Measurements from ENCODE around the gene KLK3.

KLK3 gene

DNA sequence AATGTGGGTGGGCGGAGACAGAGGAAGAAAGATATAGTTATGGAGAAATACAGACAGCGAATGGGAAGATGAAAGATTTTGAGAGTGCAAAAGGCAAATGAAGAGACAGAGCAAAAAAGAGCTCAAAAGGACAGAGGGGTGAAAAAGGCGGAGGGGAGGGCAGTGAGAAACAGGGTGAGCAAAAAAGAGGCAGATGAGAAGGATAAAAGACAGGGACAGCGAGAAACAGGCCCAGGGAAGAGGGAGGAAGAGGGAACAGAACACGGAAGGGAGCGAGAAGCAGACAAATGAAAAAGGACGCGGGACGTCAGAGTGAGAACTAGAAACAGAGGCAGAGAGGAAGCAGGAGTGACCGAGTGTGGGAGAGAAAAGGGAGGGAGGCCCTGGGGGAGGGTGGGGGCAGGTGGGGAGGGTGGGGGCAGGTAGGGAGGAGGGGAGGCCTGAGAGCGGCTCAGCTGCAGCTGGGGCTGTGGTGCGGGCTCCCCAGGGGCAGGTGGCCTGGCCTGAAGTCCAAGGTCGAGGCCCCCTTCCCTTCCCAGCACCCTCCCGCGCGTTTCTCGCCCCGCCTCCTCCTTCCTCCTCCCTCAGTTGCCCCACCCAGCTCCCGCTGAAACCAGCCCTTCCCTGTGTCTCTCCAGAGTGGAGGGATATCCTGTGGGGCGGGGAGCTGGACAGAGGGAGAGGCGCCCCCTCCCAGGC, 34.0 kb upstream of the KLK3 start:
- peaks cover 55% of the 10 kb centered on the region for H3K27me3 ChIP-seq (replicated peaks; ENCODE audit: control insufficient read depth, insufficient read depth, low read length)
- peaks cover 4% of the 10 kb centered on the region for H3K4me1 ChIP-seq (ENCODE audit: control insufficient read depth, insufficient read depth, low read length)
- no peaks in the 10 kb centered on the region for H3K36me3 ChIP-seq (ENCODE audit: control insufficient read depth, insufficient read depth, low read length, severe bottlenecking)
- no peak overlapping the region for H3K9ac ChIP-seq (ENCODE audit: low read length)
- no peak overlapping the region for H3K4me3 ChIP-seq (ENCODE audit: low read length)
- peaks cover under 1% of the 10 kb centered on the region for H3K9me3 ChIP-seq (ENCODE audit: control insufficient read depth, low read length)
- no peak for DNase-seq (ENCODE audit: low read depth)

DNA sequence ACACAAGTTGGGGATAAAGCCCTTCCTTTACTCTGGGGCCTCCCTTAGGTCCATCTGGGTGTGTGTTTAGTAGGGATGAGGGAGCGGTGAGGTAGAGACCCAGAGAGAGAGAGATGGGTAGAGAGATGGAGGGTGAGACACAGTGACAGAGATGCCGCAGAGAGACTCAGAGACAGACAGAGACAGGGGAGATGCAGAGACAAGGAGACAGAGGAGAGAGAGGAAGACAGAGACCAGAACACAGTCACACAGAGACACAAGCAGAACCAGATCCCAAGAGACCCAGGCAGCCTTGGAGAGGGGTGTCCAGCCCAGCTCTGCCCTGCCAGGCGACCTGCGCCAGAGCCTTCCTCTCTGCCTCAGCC, 33.5 kb upstream of the KLK3 start:
- Histone ChIP-seq H3K9me3 (ENCODE audit: control insufficient read depth, low read length) (no peaks in the 10 kb centered on the region), H3K4me1 (ENCODE audit: control insufficient read depth, insufficient read depth, low read length) (peaks cover 4% of the 10 kb centered on the region), H3K27me3 (replicated peaks; ENCODE audit: control insufficient read depth, insufficient read depth, low read length) (peaks cover 56% of the 10 kb centered on the region), H3K9ac (ENCODE audit: low read length) (no peak overlapping the region), H3K36me3 (ENCODE audit: control insufficient read depth, insufficient read depth, low read length, severe bottlenecking) (no peaks in the 10 kb centered on the region), H3K4me3 (ENCODE audit: low read length) (no peak overlapping the region)
- no peak for DNase-seq (ENCODE audit: low read depth)

- Histone ChIP-seq H3K36me3 (ENCODE audit: control insufficient read depth, insufficient read depth, low read length, severe bottlenecking) (no peaks in the 10 kb centered on the region), H3K4me1 (ENCODE audit: control insufficient read depth, insufficient read depth, low read length) (peaks cover 4% of the 10 kb centered on the region), H3K4me3 (ENCODE audit: low read length) (no peak overlapping the region), H3K9me3 (ENCODE audit: control insufficient read depth, low read length) (no peaks in the 10 kb centered on the region), H3K9ac (ENCODE audit: low read length) (no peak overlapping the region), H3K27me3 (replicated peaks; ENCODE audit: control insufficient read depth, insufficient read depth, low read length) (peaks cover 56% of the 10 kb centered on the region)
- DNase-seq (ENCODE audit: low read depth) = no peak
Observed at GRCh38 chr19:50821622-50822021, 33.1 kb upstream of the KLK3 start.

DNA sequence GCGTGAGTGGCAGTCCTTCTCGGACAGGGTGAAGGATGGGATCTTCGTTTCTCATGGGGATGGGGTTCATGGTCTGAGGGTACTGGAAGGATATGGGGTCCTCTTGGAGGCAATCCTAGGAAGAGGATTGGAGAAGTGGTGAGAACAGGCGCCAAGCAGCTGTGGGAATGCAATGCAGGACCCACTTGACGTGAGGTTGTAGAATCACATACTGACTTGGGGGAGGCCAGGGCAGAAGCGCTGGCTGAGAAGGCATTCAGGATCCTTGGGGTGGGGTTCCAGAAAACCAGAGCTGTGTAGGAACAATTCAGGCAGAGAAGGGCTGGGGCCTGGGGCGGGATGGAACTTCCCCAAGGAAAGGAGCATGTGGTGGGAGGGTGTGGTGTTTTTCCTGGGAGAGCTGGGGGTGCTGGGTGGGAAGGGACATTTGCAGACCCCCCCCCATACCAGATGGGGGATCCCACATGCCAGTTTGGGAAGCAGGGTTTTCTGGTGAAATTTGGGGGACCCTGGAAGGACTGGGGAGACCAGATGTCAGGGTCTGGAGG, 32.0 kb upstream of the KLK3 start:
- Histone ChIP-seq H3K9ac (ENCODE audit: low read length) (no peak overlapping the region), H3K4me3 (ENCODE audit: low read length) (no peak overlapping the region), H3K27me3 (replicated peaks; ENCODE audit: control insufficient read depth, insufficient read depth, low read length) (peaks cover 59% of the 10 kb centered on the region), H3K4me1 (ENCODE audit: control insufficient read depth, insufficient read depth, low read length) (no peaks in the 10 kb centered on the region), H3K9me3 (ENCODE audit: control insufficient read depth, low read length) (no peaks in the 10 kb centered on the region), H3K36me3 (ENCODE audit: control insufficient read depth, insufficient read depth, low read length, severe bottlenecking) (no peaks in the 10 kb centered on the region)
- no peak for DNase-seq (ENCODE audit: low read depth)

- no peaks in the 10 kb centered on the region for H3K9me3 ChIP-seq (ENCODE audit: control insufficient read depth, low read length)
- H3K27me3 ChIP-seq (replicated peaks; ENCODE audit: control insufficient read depth, insufficient read depth, low read length) = peaks cover 53% of the 10 kb centered on the region
- no peaks in the 10 kb centered on the region for H3K4me1 ChIP-seq (ENCODE audit: control insufficient read depth, insufficient read depth, low read length)
- no peak within 1 kb of the TSS for H3K9ac ChIP-seq (ENCODE audit: low read length)
- no peaks in the 10 kb centered on the region for H3K36me3 ChIP-seq (ENCODE audit: control insufficient read depth, insufficient read depth, low read length, severe bottlenecking)
- no peak for DNase-seq (ENCODE audit: low read depth)
- H3K4me3 ChIP-seq (ENCODE audit: low read length) = no peak within 1 kb of the TSS
Observed at GRCh38 chr19:50823389-50824042, 31.2 kb upstream of the KLK3 start, which contains the start of gene KLK1. TSS of gene KLK1 (minus strand) at chr19:50823787. CDS start at chr19:50823748, 39 bp downstream.

DNA sequence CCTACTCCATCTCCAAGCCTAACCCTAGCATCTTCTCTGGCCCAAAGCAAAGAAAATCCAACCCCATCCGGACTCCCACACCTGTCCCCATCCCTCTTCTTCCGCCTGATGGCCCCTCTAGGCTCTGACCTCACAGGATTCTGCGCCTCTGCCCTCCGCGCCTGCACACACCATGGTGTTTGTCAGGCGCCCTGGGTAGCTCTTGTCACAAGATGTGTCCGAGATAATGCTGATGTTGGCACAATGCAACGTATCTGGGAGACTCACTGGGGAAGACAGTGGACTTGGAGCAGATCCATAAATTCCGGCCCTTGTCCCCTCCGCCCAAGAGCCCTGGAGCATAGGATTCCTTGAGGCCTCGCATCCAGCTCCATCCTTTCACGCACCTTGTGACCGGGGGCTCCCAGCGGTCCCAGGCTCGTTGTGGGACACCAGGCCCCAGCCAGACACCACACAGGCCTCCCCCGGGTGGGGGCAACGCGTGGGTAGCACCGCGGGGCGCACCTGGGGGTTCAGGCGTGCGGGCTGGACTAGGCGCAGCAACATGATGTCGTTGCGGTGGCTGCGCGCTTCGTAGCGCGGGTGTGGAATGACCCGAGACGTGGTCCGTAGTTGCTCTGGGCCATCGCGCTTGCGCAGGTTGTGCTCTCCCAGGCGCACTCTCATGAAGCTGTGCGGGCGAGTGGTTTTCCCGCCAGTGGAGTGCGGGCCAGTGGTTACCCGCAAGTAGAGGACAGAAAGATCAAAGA, 28.0 kb upstream of the KLK3 start:
- Histone ChIP-seq H3K9me3 (ENCODE audit: control insufficient read depth, low read length) (no peaks in the 10 kb centered on the region), H3K4me3 (ENCODE audit: low read length) (no peak overlapping the region), H3K36me3 (ENCODE audit: control insufficient read depth, insufficient read depth, low read length, severe bottlenecking) (no peaks in the 10 kb centered on the region), H3K27me3 (replicated peaks; ENCODE audit: control insufficient read depth, insufficient read depth, low read length) (peaks cover 46% of the 10 kb centered on the region), H3K9ac (ENCODE audit: low read length) (no peak overlapping the region), H3K4me1 (ENCODE audit: control insufficient read depth, insufficient read depth, low read length) (no peaks in the 10 kb centered on the region)
- DNase-seq (ENCODE audit: low read depth) = no peak

DNA sequence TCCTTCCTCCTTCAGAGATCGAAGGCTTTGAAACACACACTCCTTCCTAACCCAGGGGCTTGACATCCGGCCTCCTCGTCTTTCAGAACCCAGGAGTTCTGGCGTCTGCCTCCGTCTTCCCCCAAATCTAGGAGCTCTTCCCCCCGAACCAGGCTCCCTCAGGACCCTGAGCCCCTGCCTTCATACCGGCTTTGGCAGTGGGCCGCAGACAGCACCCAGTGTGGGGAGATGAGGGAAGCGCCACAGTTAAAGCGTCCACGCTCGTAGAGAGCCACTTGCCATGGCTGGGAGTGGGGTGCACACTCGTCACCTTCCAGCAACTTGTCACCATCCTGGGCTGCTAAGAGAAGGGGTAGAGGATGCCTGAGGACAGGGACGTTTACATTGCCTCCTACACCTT, 27.2 kb upstream of the KLK3 start:
- no peak overlapping the region for H3K4me3 ChIP-seq (ENCODE audit: low read length)
- H3K27me3 ChIP-seq (replicated peaks; ENCODE audit: control insufficient read depth, insufficient read depth, low read length) = peaks cover 41% of the 10 kb centered on the region
- no peaks in the 10 kb centered on the region for H3K36me3 ChIP-seq (ENCODE audit: control insufficient read depth, insufficient read depth, low read length, severe bottlenecking)
- no peaks in the 10 kb centered on the region for H3K4me1 ChIP-seq (ENCODE audit: control insufficient read depth, insufficient read depth, low read length)
- DNase-seq (ENCODE audit: low read depth) = no peak
- no peak overlapping the region for H3K9ac ChIP-seq (ENCODE audit: low read length)
- no peaks in the 10 kb centered on the region for H3K9me3 ChIP-seq (ENCODE audit: control insufficient read depth, low read length)

DNA sequence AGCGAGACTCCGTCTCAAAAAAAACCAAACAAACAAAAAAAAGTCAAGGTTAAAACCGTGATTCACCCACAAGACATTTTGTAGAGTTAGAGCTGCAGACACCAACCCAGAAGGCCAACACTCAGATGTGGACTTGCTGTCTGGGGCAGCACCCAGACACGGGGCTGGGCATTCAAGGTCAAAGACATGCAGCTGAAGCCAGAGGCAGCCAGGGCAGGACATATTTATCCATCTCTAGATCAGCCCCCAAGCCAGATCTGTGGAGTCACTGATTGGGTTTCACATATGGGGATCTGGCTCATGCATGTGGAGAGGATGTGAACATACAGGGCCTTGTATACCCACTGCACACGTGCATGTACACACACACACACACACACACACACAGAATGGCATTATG, 24.9 kb upstream of the KLK3 start:
- H3K27me3 ChIP-seq (replicated peaks; ENCODE audit: control insufficient read depth, insufficient read depth, low read length) = peaks cover 31% of the 10 kb centered on the region
- H3K36me3 ChIP-seq (ENCODE audit: control insufficient read depth, insufficient read depth, low read length, severe bottlenecking) = no peaks in the 10 kb centered on the region
- no peak overlapping the region for H3K9ac ChIP-seq (ENCODE audit: low read length)
- no peaks in the 10 kb centered on the region for H3K9me3 ChIP-seq (ENCODE audit: control insufficient read depth, low read length)
- no peaks in the 10 kb centered on the region for H3K4me1 ChIP-seq (ENCODE audit: control insufficient read depth, insufficient read depth, low read length)
- no peak overlapping the region for H3K4me3 ChIP-seq (ENCODE audit: low read length)
- no peak for DNase-seq (ENCODE audit: low read depth)

- Histone ChIP-seq H3K9me3 (ENCODE audit: control insufficient read depth, low read length) (no peaks in the 10 kb centered on the region), H3K27me3 (replicated peaks; ENCODE audit: control insufficient read depth, insufficient read depth, low read length) (peaks cover 33% of the 10 kb centered on the region), H3K4me3 (ENCODE audit: low read length) (no peak overlapping the region), H3K4me1 (ENCODE audit: control insufficient read depth, insufficient read depth, low read length) (peaks cover 2% of the 10 kb centered on the region), H3K36me3 (ENCODE audit: control insufficient read depth, insufficient read depth, low read length, severe bottlenecking) (no peaks in the 10 kb centered on the region), H3K9ac (ENCODE audit: low read length) (no peak overlapping the region)
- DNase-seq (ENCODE audit: low read depth) = no peak
Observed at GRCh38 chr19:50830266-50831025, 24.3 kb upstream of the KLK3 start.

DNA sequence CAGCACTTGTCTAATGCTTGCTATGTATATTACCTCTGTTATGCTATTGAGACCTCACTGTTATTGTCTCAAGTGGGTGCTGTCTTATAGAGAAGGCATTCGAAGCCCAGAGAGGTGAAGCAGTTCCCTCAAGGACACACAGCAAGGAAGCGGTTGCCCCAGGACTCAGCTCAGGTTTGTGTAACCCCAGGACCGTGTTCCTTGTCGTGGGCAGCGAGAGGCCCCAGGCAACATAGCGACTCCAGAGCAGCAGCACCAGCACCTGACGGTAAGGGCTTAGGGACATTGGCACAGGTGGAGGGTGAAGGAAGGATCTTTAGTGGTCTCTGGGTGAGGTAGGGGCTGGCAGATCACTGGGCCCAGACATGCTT, 23.7 kb upstream of the KLK3 start:
- H3K4me1 ChIP-seq (ENCODE audit: control insufficient read depth, insufficient read depth, low read length) = peaks cover 5% of the 10 kb centered on the region
- no peak overlapping the region for H3K4me3 ChIP-seq (ENCODE audit: low read length)
- no peak for DNase-seq (ENCODE audit: low read depth)
- H3K9me3 ChIP-seq (ENCODE audit: control insufficient read depth, low read length) = no peaks in the 10 kb centered on the region
- H3K9ac ChIP-seq (ENCODE audit: low read length) = no peak overlapping the region
- H3K36me3 ChIP-seq (ENCODE audit: control insufficient read depth, insufficient read depth, low read length, severe bottlenecking) = no peaks in the 10 kb centered on the region
- H3K27me3 ChIP-seq (replicated peaks; ENCODE audit: control insufficient read depth, insufficient read depth, low read length) = peaks cover 34% of the 10 kb centered on the region

DNA sequence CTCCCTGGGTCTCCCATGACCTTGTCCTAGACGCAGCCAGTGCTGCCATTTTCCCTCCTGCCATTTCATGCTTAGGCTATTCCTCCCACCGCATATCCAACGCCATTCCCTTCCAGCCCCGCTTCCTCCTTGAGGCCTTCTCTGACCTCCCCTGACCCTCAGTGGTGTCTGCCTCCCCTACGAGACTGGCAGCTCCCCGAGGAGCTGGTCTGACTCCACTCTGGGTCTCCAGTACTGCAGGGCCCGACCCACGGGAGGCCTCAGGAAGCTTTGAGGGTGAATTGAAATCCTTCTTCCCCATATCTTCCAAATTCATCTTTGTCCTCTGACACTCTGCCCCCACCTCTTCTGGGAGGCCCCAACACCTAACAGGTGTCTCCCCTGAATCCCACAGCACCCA, 22.0 kb upstream of the KLK3 start:
- Histone ChIP-seq H3K4me1 (ENCODE audit: control insufficient read depth, insufficient read depth, low read length) (peaks cover 5% of the 10 kb centered on the region), H3K9ac (ENCODE audit: low read length) (no peak overlapping the region), H3K4me3 (ENCODE audit: low read length) (no peak overlapping the region), H3K27me3 (replicated peaks; ENCODE audit: control insufficient read depth, insufficient read depth, low read length) (peaks cover 41% of the 10 kb centered on the region), H3K9me3 (ENCODE audit: control insufficient read depth, low read length) (no peaks in the 10 kb centered on the region), H3K36me3 (ENCODE audit: control insufficient read depth, insufficient read depth, low read length, severe bottlenecking) (no peaks in the 10 kb centered on the region)
- DNase-seq (ENCODE audit: low read depth) = no peak
